HEK293 (cell line): ENCODE measurements around the gene NAPSA.

Source experiments
- GFI1B ChIP-seq: fragments of 450-650 bp; formaldehyde crosslinking; IDR thresholded peaks from 2 replicates; pipeline ENCODE4 v1.5.1; 2016; ENCODE audit warnings: missing biosample characterization, missing genetic modification characterization
- HIC1 ChIP-seq: fragments of 450-650 bp; formaldehyde crosslinking; IDR thresholded peaks from 2 replicates; pipeline ENCODE4 v1.5.1; 2016; ENCODE audit warnings: missing biosample characterization, missing genetic modification characterization
- HOXC10 ChIP-seq: sonication (generic); formaldehyde crosslinking; IDR thresholded peaks from 2 replicates; pipeline ENCODE4 v1.8.1; 2023; ENCODE audit warnings: mild to moderate bottlenecking, missing genetic modification reagents
- IKZF3 ChIP-seq: fragments of 450-650 bp; IDR thresholded peaks from 2 replicates; pipeline ENCODE4 v1.5.0; 2018; ENCODE audit warnings: missing biosample characterization, mild to moderate bottlenecking, missing genetic modification characterization, moderate library complexity
- KLF1 ChIP-seq: fragments of 450-650 bp; formaldehyde crosslinking; IDR thresholded peaks from 2 replicates; pipeline ENCODE4 v1.5.1; 2016; ENCODE audit warnings: missing biosample characterization, missing genetic modification characterization
- KLF7 ChIP-seq: fragments of 450-650 bp; formaldehyde crosslinking; IDR thresholded peaks from 2 replicates; pipeline ENCODE4 v1.5.1; 2016; ENCODE audit warnings: missing biosample characterization, missing genetic modification characterization, borderline replicate concordance
- MZF1 ChIP-seq: fragments of 450-650 bp; formaldehyde crosslinking; IDR thresholded peaks from 2 replicates; pipeline ENCODE4 v1.5.1; 2017; ENCODE audit warnings: missing biosample characterization, missing genetic modification characterization, borderline replicate concordance
- PRDM1 ChIP-seq: fragments of 450-650 bp; formaldehyde crosslinking; IDR thresholded peaks from 2 replicates; pipeline ENCODE4; 2016; ENCODE audit warnings: missing biosample characterization, missing genetic modification characterization
- ZEB2 ChIP-seq: fragments of 450-650 bp; formaldehyde crosslinking; IDR thresholded peaks from 2 replicates; pipeline ENCODE4 v1.5.1; 2016; ENCODE audit warnings: missing biosample characterization, missing genetic modification characterization
- ZNF132 ChIP-seq: fragments of 450-650 bp; formaldehyde crosslinking; IDR thresholded peaks from 2 replicates; pipeline ENCODE4 v1.5.1; 2017; ENCODE audit warnings: missing biosample characterization, missing genetic modification characterization, borderline replicate concordance
- ZNF202 ChIP-seq: fragments of 450-650 bp; formaldehyde crosslinking; IDR thresholded peaks from 2 replicates; pipeline ENCODE4 v1.5.1; 2016; ENCODE audit warnings: missing biosample characterization, missing genetic modification characterization, borderline replicate concordance
- ZNF280C ChIP-seq: fragments of 450-650 bp; formaldehyde crosslinking; IDR thresholded peaks from 2 replicates; pipeline ENCODE4 v1.5.1; 2016; ENCODE audit warnings: missing biosample characterization, missing genetic modification characterization
- ZNF354C ChIP-seq: fragments of 450-650 bp; formaldehyde crosslinking; IDR thresholded peaks from 2 replicates; pipeline ENCODE4 v1.5.1; 2016; ENCODE audit warnings: missing biosample characterization, missing genetic modification characterization, low read depth, borderline replicate concordance
- ZNF555 ChIP-seq: fragments of 450-650 bp; formaldehyde crosslinking; conservative IDR thresholded peaks from 2 replicates; pipeline ENCODE4 v1.5.1; 2017; ENCODE audit warnings: missing biosample characterization, mild to moderate bottlenecking, missing genetic modification characterization, inconsistent platforms
- ZNF560 ChIP-seq: fragments of 450-650 bp; formaldehyde crosslinking; IDR thresholded peaks from 2 replicates; pipeline ENCODE4 v1.5.1; 2017; ENCODE audit warnings: missing biosample characterization, missing genetic modification characterization, borderline replicate concordance
- ZNF580 ChIP-seq: fragments of 450-650 bp; formaldehyde crosslinking; IDR thresholded peaks from 2 replicates; pipeline ENCODE4 v1.5.1; 2016; ENCODE audit warnings: missing biosample characterization, missing genetic modification characterization
- ZNF660 ChIP-seq: fragments of 450-650 bp; IDR thresholded peaks from 2 replicates; pipeline ENCODE4 v1.5.1; 2018; ENCODE audit warnings: missing biosample characterization, mild to moderate bottlenecking, missing genetic modification characterization
- ZNF76 ChIP-seq: fragments of 450-650 bp; formaldehyde crosslinking; IDR thresholded peaks from 2 replicates; pipeline ENCODE4; 2016; ENCODE audit warnings: low read depth, missing biosample characterization, missing genetic modification characterization, borderline replicate concordance
- ZSCAN16 ChIP-seq: fragments of 450-650 bp; formaldehyde crosslinking; IDR thresholded peaks from 2 replicates; pipeline ENCODE4 v1.5.1; 2016; ENCODE audit warnings: missing biosample characterization, missing genetic modification characterization
- ZSCAN18 ChIP-seq: fragments of 450-650 bp; formaldehyde crosslinking; IDR thresholded peaks from 2 replicates; pipeline ENCODE4 v1.5.1; 2016; ENCODE audit warnings: missing biosample characterization, missing genetic modification characterization
- ZSCAN5A ChIP-seq: fragments of 450-650 bp; formaldehyde crosslinking; IDR thresholded peaks from 2 replicates; pipeline ENCODE4 v1.5.1; 2016; ENCODE audit warnings: missing biosample characterization, missing genetic modification characterization
- TF ChIP-seq, protein P1 (sequence below): fragments of 450-650 bp; formaldehyde crosslinking; IDR thresholded peaks from 2 replicates; pipeline ENCODE4 v1.5.1; 2016; ENCODE audit warnings: missing biosample characterization, missing genetic modification characterization
- TF ChIP-seq, protein P2 (sequence below): fragments of 450-650 bp; formaldehyde crosslinking; IDR thresholded peaks from 2 replicates; pipeline ENCODE4 v1.5.1; 2017; ENCODE audit warnings: missing biosample characterization, missing genetic modification characterization
- TF ChIP-seq, protein P3 (sequence below): fragments of 450-650 bp; formaldehyde crosslinking; IDR thresholded peaks from 2 replicates; pipeline ENCODE4 v1.5.1; 2017; ENCODE audit warnings: missing biosample characterization, missing genetic modification characterization

NAPSA gene

GRCh38 chr19:50315773-50316448 lies 49.5 kb downstream of the NAPSA start (continued):
- no peak for TF ChIP-seq ZSCAN5A
- TF ChIP-seq ZNF560 (tag by site-specific recombination): no peak
- no peak for TF ChIP-seq ZNF555
- peak; percentile 57 for TF ChIP-seq KLF1 (tag by site-specific recombination)
- no peak for TF ChIP-seq ZSCAN18 (tag by site-specific recombination)
- peak; percentile 57; the same call in 1 of the 2 replicates for TF ChIP-seq ZNF76 (tag by site-specific recombination)
- TF ChIP-seq, protein P1, sequence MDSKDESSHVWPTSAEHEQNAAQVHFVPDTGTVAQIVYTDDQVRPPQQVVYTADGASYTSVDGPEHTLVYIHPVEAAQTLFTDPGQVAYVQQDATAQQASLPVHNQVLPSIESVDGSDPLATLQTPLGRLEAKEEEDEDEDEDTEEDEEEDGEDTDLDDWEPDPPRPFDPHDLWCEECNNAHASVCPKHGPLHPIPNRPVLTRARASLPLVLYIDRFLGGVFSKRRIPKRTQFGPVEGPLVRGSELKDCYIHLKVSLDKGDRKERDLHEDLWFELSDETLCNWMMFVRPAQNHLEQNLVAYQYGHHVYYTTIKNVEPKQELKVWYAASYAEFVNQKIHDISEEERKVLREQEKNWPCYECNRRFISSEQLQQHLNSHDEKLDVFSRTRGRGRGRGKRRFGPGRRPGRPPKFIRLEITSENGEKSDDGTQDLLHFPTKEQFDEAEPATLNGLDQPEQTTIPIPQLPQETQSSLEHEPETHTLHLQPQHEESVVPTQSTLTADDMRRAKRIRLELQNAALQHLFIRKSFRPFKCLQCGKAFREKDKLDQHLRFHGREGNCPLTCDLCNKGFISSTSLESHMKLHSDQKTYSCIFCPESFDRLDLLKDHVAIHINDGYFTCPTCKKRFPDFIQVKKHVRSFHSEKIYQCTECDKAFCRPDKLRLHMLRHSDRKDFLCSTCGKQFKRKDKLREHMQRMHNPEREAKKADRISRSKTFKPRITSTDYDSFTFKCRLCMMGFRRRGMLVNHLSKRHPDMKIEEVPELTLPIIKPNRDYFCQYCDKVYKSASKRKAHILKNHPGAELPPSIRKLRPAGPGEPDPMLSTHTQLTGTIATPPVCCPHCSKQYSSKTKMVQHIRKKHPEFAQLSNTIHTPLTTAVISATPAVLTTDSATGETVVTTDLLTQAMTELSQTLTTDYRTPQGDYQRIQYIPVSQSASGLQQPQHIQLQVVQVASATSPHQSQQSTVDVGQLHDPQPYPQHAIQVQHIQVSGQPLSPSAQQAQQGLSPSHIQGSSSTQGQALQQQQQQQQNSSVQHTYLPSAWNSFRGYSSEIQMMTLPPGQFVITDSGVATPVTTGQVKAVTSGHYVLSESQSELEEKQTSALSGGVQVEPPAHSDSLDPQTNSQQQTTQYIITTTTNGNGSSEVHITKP (tag by site-specific recombination): peak; percentile 97
- no peak for TF ChIP-seq ZNF132 (tag by site-specific recombination)
- TF ChIP-seq, protein P2, sequence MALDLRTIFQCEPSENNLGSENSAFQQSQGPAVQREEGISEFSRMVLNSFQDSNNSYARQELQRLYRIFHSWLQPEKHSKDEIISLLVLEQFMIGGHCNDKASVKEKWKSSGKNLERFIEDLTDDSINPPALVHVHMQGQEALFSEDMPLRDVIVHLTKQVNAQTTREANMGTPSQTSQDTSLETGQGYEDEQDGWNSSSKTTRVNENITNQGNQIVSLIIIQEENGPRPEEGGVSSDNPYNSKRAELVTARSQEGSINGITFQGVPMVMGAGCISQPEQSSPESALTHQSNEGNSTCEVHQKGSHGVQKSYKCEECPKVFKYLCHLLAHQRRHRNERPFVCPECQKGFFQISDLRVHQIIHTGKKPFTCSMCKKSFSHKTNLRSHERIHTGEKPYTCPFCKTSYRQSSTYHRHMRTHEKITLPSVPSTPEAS (tag by site-specific recombination): no peak
- 0 out of 2 replicates have a peak, but pooled peaks have one; percentile 23 for TF ChIP-seq ZEB2 (tag by site-specific recombination)
- no peak for TF ChIP-seq KLF7 (tag by site-specific recombination)
- no peak for TF ChIP-seq IKZF3 (tag by site-specific recombination)
- TF ChIP-seq PRDM1: 0 out of 2 replicates have a peak, but pooled peaks have one; percentile 7
- no peak for TF ChIP-seq ZNF354C (tag by site-specific recombination)
- no peak for TF ChIP-seq HIC1 (tag by site-specific recombination)
- TF ChIP-seq GFI1B (tag by site-specific recombination): no peak
- TF ChIP-seq MZF1: no peak
- TF ChIP-seq HOXC10 (CRISPR knock-in tag): no peak
- TF ChIP-seq ZNF580: no peak
- no peak for TF ChIP-seq ZNF280C (tag by site-specific recombination)
- peak; percentile 60; the same call in 1 of the 2 replicates for TF ChIP-seq ZSCAN16 (tag by site-specific recombination)
- TF ChIP-seq ZNF202: no peak
- TF ChIP-seq ZNF660 (tag by site-specific recombination): 0 out of 2 replicates have a peak, but pooled peaks have one; percentile 10
- TF ChIP-seq, protein P3, sequence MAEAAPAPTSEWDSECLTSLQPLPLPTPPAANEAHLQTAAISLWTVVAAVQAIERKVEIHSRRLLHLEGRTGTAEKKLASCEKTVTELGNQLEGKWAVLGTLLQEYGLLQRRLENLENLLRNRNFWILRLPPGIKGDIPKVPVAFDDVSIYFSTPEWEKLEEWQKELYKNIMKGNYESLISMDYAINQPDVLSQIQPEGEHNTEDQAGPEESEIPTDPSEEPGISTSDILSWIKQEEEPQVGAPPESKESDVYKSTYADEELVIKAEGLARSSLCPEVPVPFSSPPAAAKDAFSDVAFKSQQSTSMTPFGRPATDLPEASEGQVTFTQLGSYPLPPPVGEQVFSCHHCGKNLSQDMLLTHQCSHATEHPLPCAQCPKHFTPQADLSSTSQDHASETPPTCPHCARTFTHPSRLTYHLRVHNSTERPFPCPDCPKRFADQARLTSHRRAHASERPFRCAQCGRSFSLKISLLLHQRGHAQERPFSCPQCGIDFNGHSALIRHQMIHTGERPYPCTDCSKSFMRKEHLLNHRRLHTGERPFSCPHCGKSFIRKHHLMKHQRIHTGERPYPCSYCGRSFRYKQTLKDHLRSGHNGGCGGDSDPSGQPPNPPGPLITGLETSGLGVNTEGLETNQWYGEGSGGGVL (tag by site-specific recombination): peak; percentile 96
